NCI-H1930 (cell line): ENCODE results near the gene HTT.

Source experiments
- DNase-seq, 2 experiments: peaks; one replicate each; lab custom pipeline; 2025; lab: John Stamatoyannopoulos, UW

The HTT gene

GRCh38 chr4:3074078-3074845 lies at the start of gene HTT, which contains the start of gene HTT-AS:
Gene HTT (plus strand): TSS chr4:3074681. CDS start chr4:3074826, 145 bp downstream.
Gene HTT-AS (minus strand): TSS chr4:3074538.
- peak; percentile 95 for DNase-seq

GRCh38 chr4:3025881-3026280 lies 48.6 kb upstream of the HTT start:
- DNase-seq: no peak

DNA sequence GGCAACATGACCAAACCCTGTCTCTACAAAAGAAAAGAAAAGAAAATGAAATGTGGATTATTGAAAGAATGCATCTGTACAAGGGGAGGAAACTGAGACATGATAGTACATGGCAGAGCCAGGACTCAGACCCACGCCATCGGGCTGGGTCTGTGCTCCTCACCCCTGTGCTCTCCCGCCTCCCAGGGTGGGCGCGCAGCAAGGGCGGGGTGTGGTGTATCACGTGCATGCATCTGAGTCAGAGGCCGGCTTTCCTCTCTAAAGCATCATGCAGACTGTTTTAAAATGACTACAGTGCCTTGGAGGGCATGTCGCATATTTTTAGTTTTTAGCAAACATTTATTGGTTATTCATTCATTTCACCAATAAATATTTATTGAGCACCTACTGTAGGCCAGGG lies 47.9 kb upstream of the HTT start:
- no peak for DNase-seq

DNA sequence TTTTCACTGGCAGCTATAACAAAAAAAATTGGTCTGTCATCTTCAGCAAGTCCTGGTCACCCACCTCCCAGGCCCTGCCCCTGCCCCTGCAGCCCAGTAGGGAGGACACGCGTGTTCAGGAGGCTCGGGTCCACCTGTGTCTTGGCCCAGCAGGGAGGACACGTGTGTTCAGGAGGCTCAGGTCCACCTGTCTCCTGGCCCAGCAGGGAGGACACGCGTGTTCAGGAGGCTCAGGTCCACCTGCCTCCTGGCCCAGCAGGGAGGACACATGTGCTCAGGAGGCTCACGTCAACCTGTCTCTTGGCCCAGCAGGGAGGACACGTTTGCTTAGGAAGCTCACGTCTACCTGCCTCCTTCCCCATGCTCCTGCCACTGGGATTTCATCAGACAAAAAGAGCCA lies 45.0 kb upstream of the HTT start:
- DNase-seq: no peak

DNA sequence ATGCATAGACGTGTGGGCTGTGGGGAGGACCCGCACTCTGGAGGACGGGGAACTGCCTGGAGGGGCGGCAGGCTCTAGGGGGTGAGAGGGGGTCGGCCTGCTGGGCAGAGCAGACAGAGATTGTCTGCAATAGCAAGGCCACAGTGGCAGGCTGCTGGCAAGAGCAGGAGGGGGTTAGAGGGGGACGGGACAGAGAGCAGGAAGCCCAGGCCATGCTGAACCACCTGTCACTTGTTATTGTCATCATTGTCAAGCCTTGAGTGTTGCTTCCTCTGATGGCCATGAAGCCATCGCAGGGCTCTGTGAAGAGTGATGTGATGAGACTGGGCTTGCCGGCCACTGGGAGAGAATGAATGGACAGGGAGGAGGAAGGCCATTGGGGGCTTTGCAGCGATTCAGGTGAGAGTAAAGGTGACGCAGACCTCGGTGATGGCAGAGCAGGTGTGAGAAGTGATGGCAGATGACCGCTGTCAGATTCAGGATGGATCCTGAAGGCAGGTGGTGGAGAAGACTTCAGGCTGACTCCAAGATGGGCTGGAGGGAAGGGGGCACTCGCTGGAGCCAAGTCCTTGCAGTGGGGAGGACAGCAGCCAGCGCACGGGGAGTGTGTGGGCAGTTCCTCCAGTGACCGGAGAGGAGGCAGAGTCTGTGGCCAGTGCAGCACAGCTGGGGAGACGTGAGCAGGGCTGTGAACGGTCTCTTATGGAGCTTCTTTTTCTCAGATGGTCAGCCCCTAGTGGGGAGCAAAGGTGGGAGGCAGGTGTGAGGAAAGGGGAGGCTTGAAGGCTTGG lies 43.7 kb upstream of the HTT start:
- DNase-seq: no peak

GRCh38 chr4:3031357-3032082 lies 43.0 kb upstream of the HTT start:
- DNase-seq: no peak

GRCh38 chr4:3034231-3034630 lies 40.2 kb upstream of the HTT start:
- DNase-seq: no peak

DNA sequence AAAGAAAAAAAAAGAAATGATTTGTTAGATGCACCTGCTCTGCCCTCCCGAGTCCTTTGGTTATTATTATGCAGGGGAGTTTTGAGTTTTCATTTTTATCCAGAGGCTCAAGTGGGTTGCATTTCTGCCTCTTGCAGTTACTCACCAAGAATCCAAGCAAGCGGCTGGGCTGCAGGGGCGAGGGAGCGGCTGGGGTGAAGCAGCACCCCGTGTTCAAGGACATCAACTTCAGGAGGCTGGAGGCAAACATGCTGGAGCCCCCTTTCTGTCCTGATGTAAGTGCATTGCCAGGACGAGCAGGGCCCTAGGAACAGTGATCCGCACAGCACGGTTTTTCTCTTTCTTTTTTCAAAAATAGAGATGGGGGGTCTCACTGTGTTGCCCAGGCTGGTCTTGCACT lies 39.2 kb upstream of the HTT start:
- DNase-seq: no peak

DNA sequence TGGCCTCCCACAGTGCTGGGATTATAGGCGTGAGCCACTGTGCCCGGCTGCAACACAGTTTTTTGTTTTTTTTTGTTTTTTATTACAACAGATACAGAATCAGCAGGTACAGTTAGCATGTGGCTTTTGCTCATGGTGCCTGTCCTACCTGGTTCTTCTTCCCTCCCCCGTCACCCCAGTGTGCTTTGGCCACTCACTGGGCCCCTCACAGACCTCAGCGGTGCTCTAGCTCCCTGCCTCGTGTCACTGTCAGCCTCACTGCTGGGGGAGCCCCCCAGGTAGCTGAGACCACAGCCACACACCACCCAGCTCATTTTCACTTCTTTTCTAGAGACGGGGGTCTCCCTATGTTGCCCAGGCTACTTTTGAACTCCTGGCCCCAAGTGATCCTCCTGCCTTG lies 38.8 kb upstream of the HTT start:
- no peak for DNase-seq

DNA sequence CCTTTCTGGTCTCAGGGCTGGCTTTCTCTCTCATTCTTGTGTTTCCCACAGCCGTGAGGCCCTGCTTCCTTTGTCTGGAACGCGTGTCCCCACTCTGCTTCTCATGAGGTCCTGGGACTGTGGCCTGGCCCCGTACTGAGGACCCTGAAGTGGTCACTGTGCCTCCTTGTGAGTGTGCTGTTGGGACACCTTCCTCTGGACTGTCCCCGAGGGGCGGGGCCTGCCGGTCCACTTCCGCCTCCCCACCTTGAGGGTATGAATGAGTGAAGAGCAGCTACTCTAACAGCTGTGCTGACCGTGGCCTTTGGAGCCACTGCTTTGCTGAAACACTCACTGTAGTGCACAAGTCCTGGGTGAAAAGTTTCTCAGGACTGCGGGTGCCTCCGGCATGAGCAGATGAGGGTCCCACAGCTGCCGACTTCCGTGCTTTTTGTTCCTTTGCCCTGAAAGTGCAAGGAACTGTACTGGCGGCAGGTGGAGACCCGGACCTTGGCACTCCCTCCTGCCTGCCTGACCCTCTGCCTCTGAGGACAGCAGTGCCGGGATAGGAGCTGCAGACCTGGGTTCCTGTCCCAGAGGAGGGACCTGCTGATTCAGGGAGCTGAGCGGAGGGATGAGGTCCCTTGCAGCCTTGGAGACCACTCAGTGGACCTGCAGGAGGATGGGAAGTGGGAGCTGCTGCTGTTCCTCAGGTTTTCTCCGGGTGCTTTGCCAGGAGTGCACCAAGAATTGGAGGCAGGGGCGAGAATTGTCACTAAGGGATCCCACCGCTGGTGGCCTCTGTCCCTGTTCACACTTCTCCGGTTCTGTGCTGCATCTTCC lies 38.1 kb upstream of the HTT start:
- no peak for DNase-seq

- DNase-seq: no peak
These were observed 36.5 kb upstream of the HTT start for GRCh38 chr4:3037957-3038461.

- DNase-seq: no peak
These were observed 34.6 kb upstream of the HTT start for GRCh38 chr4:3039706-3040366.

GRCh38 chr4:3040452-3041191 lies 33.9 kb upstream of the HTT start:
- no peak for DNase-seq

GRCh38 chr4:3041192-3042142 lies 33.0 kb upstream of the HTT start:
- DNase-seq: no peak

- no peak for DNase-seq
These were observed 32.3 kb upstream of the HTT start for GRCh38 chr4:3042226-3042625.

- no peak for DNase-seq
These were observed 31.0 kb upstream of the HTT start for GRCh38 chr4:3043282-3044020.

DNA sequence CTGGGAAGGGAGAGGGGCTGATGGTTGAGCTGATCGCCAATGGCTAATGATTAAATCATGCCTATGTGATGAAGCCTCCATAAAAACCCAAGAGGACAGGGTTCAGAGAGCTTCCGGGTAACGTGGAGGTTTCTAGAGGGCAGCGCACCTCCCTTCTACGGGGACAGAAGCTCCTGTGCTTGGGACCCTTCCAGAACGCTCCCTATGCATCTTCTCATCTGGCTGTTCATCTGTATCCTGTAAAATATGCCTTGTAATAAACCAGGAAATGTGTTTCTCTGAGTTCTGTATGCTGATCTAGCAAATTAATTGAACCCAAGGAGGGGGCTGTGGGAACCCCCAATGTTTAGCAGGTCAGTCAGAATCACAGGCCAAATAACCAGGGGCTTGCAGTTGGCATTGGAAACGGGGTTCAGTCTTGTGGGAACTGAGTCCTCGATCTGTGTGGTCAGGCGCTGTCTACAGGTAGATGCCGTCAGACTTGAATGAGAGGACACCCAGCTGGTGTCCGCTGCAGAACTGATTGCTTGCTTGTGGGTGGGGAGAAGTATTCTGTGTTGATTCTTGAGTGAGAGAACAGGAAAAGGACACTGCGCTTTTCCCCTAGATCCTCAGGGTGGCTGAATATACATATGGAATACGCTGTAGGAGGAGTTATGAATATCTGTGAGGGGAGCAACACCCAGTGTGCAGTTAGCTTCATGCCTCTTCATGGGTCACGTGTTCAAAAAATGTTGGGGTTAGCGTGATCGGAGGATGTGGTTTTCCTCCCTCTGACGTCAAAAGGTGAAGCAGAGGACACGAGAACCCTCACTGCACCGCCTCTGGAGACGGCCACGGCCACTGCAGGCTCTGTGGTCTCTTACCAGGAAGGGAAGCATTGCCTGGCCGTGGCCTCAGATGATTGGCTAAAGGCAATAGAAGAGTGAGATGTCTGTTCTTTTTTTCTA lies 29.3 kb upstream of the HTT start:
- no peak for DNase-seq
